HepG2 (cell line): ENCODE results near the gene RFC2. TPM values are rescaled to one million over a fixed set of nuclear protein-coding genes. Genes with fewer than 3 reads are reported as not detected.

Experiments used
- FOXP1 ChIP-seq, 2 experiments: fragments of 450-650 bp in 1 of 2; IDR thresholded peaks; 2 replicates each; pipeline ENCODE4 v1.6.1; 2017 to 2018; ENCODE audit warnings: antibody characterized with exemption in 1 of 2
- GATAD2A ChIP-seq: IDR thresholded peaks from 2 replicates; pipeline ENCODE4 v1.6.1; 2016
- HNRNPL ChIP-seq: fragments of 200-400 bp; formaldehyde crosslinking; IDR thresholded peaks from 2 replicates; pipeline ENCODE4 v1.6.1; 2017; ENCODE audit warnings: mild to moderate bottlenecking, low read depth, low read length
- PHF21A ChIP-seq: sonication (generic); formaldehyde crosslinking; IDR thresholded peaks from 2 replicates; pipeline ENCODE4 v1.5.0; 2020; ENCODE audit warnings: mild to moderate bottlenecking, missing genetic modification reagents
- ZEB1 ChIP-seq: IDR thresholded peaks from 2 replicates; pipeline ENCODE4 v1.6.1; 2012; ENCODE audit warnings: mild to moderate bottlenecking, low read depth, inconsistent platforms; ENCODE audit not compliant: insufficient replicate concordance
- ZNF101 ChIP-seq: sonication (generic); formaldehyde crosslinking; IDR thresholded peaks from 2 replicates; pipeline ENCODE4 v1.4.0; 2020; ENCODE audit warnings: mild to moderate bottlenecking, low read depth, missing genetic modification reagents, borderline replicate concordance
- polyA plus RNA-seq, 8 experiments: library from polyadenylated mRNA; depleted of rRNA in 3 of 8; stranded (reverse) in 7 of 8; unstranded in 1 of 8; fragments of >200 nt; fragmentation: Illumina TruSeq in 4 of 8; extraction: Trizol in 4 of 8; gene quantifications; 2 replicates each; pipeline versions ENCODE4 v1.2.1 to v1.2.3, GENCODE V29; 2011 to 2016; ENCODE audit warnings: low read depth in 4 of 8, missing spikeins in 1 of 8, mixed read lengths in 1 of 8; ENCODE audit not compliant: insufficient read depth in 1 of 8
- total RNA-seq, 5 experiments: library from RNA; depleted of rRNA; stranded (reverse); fragments of >200 nt; fragmentation: Illumina TruSeq; extraction: Trizol; gene quantifications; 2 replicates each; pipeline ENCODE4 v1.2.3, GENCODE V29; 2016; ENCODE audit warnings: low read depth in 1 of 5
- TF ChIP-seq, protein P1 (sequence below): sonication (generic); formaldehyde crosslinking; IDR thresholded peaks from 2 replicates; pipeline ENCODE4 v1.4.0; 2020; ENCODE audit warnings: missing genetic modification reagents
- TF ChIP-seq, protein P2 (sequence below): sonication (generic); formaldehyde crosslinking; IDR thresholded peaks from 2 replicates; pipeline ENCODE4 v1.5.0; 2020; ENCODE audit warnings: mild to moderate bottlenecking, missing genetic modification reagents
- TF ChIP-seq, protein P3 (sequence below): sonication (generic); formaldehyde crosslinking; IDR thresholded peaks from 2 replicates; pipeline ENCODE4 v1.5.1; 2020; ENCODE audit warnings: mild to moderate bottlenecking, missing genetic modification reagents, moderate library complexity
- TF ChIP-seq, protein P4 (sequence below): sonication (generic); formaldehyde crosslinking; IDR thresholded peaks from 2 replicates; pipeline ENCODE4 v1.4.0; 2020; ENCODE audit warnings: missing genetic modification reagents; ENCODE audit errors: not compliant biosample characterization
- TF ChIP-seq, protein P5 (sequence below): sonication (generic); formaldehyde crosslinking; IDR thresholded peaks from 2 replicates; pipeline ENCODE4 v1.8.0; 2022; ENCODE audit warnings: mild to moderate bottlenecking, missing genetic modification reagents, moderate library complexity
- TF ChIP-seq, protein P6 (sequence below): sonication (generic); formaldehyde crosslinking; IDR thresholded peaks from 2 replicates; pipeline ENCODE4 v1.4.0; 2020; ENCODE audit warnings: missing genetic modification reagents

Gene RFC2
- total and polyA plus RNA-seq, 2 of the 13 experiments (the other 11 are each of a cell fraction or from before 2014, with no cell fraction given) = 14.6 to 43.5 TPM

DNA sequence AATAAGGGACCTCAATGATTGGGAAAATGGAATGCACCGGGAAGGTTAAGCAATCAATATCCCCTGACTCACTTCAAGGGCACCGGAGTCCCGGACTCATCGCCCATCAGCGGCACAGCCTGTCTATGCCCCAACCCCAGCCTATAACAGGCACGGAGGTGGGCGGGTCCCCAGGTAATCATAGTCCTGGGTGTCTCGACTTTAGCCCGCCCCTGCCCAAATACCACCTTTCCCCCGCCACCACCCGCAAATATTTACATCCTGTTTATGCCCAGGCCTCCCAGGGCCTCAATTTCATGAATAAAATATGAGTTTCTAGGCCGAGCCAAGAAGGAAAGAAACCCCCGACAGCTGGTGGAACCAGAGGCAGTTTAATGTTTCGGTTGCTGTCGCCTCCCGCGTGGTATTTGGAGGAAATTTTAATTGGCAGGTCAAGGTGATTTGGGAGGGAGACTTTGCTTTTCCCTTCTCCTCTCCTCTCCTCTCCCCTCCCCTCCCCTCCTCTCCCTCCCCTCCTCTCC lies 15.6 kb upstream of the RFC2 start (continued):
- TF ChIP-seq, protein P1, sequence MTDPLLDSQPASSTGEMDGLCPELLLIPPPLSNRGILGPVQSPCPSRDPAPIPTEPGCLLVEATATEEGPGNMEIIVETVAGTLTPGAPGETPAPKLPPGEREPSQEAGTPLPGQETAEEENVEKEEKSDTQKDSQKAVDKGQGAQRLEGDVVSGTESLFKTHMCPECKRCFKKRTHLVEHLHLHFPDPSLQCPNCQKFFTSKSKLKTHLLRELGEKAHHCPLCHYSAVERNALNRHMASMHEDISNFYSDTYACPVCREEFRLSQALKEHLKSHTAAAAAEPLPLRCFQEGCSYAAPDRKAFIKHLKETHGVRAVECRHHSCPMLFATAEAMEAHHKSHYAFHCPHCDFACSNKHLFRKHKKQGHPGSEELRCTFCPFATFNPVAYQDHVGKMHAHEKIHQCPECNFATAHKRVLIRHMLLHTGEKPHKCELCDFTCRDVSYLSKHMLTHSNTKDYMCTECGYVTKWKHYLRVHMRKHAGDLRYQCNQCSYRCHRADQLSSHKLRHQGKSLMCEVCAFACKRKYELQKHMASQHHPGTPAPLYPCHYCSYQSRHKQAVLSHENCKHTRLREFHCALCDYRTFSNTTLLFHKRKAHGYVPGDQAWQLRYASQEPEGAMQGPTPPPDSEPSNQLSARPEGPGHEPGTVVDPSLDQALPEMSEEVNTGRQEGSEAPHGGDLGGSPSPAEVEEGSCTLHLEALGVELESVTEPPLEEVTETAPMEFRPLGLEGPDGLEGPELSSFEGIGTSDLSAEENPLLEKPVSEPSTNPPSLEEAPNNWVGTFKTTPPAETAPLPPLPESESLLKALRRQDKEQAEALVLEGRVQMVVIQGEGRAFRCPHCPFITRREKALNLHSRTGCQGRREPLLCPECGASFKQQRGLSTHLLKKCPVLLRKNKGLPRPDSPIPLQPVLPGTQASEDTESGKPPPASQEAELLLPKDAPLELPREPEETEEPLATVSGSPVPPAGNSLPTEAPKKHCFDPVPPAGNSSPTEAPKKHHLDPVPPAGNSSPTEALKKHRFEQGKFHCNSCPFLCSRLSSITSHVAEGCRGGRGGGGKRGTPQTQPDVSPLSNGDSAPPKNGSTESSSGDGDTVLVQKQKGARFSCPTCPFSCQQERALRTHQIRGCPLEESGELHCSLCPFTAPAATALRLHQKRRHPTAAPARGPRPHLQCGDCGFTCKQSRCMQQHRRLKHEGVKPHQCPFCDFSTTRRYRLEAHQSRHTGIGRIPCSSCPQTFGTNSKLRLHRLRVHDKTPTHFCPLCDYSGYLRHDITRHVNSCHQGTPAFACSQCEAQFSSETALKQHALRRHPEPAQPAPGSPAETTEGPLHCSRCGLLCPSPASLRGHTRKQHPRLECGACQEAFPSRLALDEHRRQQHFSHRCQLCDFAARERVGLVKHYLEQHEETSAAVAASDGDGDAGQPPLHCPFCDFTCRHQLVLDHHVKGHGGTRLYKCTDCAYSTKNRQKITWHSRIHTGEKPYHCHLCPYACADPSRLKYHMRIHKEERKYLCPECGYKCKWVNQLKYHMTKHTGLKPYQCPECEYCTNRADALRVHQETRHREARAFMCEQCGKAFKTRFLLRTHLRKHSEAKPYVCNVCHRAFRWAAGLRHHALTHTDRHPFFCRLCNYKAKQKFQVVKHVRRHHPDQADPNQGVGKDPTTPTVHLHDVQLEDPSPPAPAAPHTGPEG = peak; percentile 100
- TF ChIP-seq, protein P2, sequence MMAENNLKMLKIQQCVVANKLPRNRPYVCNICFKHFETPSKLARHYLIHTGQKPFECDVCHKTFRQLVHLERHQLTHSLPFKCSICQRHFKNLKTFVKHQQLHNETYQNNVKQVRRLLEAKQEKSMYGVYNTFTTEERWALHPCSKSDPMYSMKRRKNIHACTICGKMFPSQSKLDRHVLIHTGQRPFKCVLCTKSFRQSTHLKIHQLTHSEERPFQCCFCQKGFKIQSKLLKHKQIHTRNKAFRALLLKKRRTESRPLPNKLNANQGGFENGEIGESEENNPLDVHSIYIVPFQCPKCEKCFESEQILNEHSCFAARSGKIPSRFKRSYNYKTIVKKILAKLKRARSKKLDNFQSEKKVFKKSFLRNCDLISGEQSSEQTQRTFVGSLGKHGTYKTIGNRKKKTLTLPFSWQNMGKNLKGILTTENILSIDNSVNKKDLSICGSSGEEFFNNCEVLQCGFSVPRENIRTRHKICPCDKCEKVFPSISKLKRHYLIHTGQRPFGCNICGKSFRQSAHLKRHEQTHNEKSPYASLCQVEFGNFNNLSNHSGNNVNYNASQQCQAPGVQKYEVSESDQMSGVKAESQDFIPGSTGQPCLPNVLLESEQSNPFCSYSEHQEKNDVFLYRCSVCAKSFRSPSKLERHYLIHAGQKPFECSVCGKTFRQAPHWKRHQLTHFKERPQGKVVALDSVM (CRISPR knock-in tag) = peak; percentile 20; the same call in 1 of the 2 replicates
- TF ChIP-seq, protein P3, sequence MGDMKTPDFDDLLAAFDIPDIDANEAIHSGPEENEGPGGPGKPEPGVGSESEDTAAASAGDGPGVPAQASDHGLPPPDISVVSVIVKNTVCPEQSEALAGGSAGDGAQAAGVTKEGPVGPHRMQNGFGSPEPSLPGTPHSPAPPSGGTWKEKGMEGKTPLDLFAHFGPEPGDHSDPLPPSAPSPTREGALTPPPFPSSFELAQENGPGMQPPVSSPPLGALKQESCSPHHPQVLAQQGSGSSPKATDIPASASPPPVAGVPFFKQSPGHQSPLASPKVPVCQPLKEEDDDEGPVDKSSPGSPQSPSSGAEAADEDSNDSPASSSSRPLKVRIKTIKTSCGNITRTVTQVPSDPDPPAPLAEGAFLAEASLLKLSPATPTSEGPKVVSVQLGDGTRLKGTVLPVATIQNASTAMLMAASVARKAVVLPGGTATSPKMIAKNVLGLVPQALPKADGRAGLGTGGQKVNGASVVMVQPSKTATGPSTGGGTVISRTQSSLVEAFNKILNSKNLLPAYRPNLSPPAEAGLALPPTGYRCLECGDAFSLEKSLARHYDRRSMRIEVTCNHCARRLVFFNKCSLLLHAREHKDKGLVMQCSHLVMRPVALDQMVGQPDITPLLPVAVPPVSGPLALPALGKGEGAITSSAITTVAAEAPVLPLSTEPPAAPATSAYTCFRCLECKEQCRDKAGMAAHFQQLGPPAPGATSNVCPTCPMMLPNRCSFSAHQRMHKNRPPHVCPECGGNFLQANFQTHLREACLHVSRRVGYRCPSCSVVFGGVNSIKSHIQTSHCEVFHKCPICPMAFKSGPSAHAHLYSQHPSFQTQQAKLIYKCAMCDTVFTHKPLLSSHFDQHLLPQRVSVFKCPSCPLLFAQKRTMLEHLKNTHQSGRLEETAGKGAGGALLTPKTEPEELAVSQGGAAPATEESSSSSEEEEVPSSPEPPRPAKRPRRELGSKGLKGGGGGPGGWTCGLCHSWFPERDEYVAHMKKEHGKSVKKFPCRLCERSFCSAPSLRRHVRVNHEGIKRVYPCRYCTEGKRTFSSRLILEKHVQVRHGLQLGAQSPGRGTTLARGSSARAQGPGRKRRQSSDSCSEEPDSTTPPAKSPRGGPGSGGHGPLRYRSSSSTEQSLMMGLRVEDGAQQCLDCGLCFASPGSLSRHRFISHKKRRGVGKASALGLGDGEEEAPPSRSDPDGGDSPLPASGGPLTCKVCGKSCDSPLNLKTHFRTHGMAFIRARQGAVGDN = peak; percentile 20; the same call in 1 of the 2 replicates
- TF ChIP-seq HNRNPL = 0 out of 2 replicates have a peak, but pooled peaks have one; percentile 21
- TF ChIP-seq, protein P4, sequence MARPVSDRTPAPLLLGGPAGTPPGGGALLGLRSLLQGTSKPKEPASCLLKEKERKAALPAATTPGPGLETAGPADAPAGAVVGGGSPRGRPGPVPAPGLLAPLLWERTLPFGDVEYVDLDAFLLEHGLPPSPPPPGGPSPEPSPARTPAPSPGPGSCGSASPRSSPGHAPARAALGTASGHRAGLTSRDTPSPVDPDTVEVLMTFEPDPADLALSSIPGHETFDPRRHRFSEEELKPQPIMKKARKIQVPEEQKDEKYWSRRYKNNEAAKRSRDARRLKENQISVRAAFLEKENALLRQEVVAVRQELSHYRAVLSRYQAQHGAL = no peak
- TF ChIP-seq GATAD2A (CRISPR knock-in tag) = 0 out of 2 replicates have a peak, but pooled peaks have one; percentile 16
- peak; percentile 36 for TF ChIP-seq ZEB1
- TF ChIP-seq, protein P5, sequence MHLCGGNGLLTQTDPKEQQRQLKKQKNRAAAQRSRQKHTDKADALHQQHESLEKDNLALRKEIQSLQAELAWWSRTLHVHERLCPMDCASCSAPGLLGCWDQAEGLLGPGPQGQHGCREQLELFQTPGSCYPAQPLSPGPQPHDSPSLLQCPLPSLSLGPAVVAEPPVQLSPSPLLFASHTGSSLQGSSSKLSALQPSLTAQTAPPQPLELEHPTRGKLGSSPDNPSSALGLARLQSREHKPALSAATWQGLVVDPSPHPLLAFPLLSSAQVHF (CRISPR knock-in tag) = no peak
- TF ChIP-seq ZNF101 (CRISPR knock-in tag) = no peak
- peak; percentile 64 for TF ChIP-seq PHF21A (CRISPR knock-in tag)
- TF ChIP-seq FOXP1 (IDR thresholded peaks at IDR 0.05) = no peak
- TF ChIP-seq FOXP1 (CRISPR knock-in tag; IDR thresholded peaks at IDR 0.05) = peak; percentile 96
- TF ChIP-seq, protein P6, sequence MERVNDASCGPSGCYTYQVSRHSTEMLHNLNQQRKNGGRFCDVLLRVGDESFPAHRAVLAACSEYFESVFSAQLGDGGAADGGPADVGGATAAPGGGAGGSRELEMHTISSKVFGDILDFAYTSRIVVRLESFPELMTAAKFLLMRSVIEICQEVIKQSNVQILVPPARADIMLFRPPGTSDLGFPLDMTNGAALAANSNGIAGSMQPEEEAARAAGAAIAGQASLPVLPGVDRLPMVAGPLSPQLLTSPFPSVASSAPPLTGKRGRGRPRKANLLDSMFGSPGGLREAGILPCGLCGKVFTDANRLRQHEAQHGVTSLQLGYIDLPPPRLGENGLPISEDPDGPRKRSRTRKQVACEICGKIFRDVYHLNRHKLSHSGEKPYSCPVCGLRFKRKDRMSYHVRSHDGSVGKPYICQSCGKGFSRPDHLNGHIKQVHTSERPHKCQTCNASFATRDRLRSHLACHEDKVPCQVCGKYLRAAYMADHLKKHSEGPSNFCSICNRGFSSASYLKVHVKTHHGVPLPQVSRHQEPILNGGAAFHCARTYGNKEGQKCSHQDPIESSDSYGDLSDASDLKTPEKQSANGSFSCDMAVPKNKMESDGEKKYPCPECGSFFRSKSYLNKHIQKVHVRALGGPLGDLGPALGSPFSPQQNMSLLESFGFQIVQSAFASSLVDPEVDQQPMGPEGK (CRISPR knock-in tag) = peak; percentile 76
